GM12891 (cell line): ENCODE measurements around the gene APOC1.
"Not testable (repeated sequence)": the region's sequence is repeated elsewhere in the genome, so short reads cannot be mapped to it uniquely, and the experiment has no call there.

Experiments used
- DNase-seq: peaks from one replicate; pipeline ENCODE4 v3.0.0; 2011; ENCODE audit warnings: low spot score; ENCODE audit not compliant: insufficient read length
- FAIRE-seq: peaks from 2 replicates; lab custom pipeline; 2011; peaks lifted over from hg19 to GRCh38; lab: Jason Lieb, UNC
- PAX5 ChIP-seq: IDR thresholded peaks from 2 replicates; pipeline ENCODE4 v1.6.1; 2011; ENCODE audit warnings: low read length, moderate library complexity, mild to moderate bottlenecking; ENCODE audit not compliant: insufficient read depth, severe bottlenecking
- POLR2A ChIP-seq: IDR thresholded peaks from 2 replicates; pipeline ENCODE4 v1.6.1; 2011; ENCODE audit warnings: low read depth, low read length, control low read depth
- POLR2AphosphoS5 ChIP-seq: IDR thresholded peaks from 2 replicates; pipeline ENCODE4 v1.6.1; 2011; ENCODE audit warnings: low read depth, low read length, control low read depth
- POU2F2 ChIP-seq: IDR thresholded peaks from 2 replicates; pipeline ENCODE4 v1.6.1; 2011; ENCODE audit warnings: low read depth, mild to moderate bottlenecking, control low read depth, low read length, moderate library complexity
- SPI1 ChIP-seq: IDR thresholded peaks from 2 replicates; pipeline ENCODE4 v1.6.1; 2011; ENCODE audit warnings: low read depth, low read length, control low read depth
- TAF1 ChIP-seq: IDR thresholded peaks from 2 replicates; pipeline ENCODE4 v1.6.1; 2011; ENCODE audit warnings: low read depth, low read length, control low read depth

Gene APOC1

DNA sequence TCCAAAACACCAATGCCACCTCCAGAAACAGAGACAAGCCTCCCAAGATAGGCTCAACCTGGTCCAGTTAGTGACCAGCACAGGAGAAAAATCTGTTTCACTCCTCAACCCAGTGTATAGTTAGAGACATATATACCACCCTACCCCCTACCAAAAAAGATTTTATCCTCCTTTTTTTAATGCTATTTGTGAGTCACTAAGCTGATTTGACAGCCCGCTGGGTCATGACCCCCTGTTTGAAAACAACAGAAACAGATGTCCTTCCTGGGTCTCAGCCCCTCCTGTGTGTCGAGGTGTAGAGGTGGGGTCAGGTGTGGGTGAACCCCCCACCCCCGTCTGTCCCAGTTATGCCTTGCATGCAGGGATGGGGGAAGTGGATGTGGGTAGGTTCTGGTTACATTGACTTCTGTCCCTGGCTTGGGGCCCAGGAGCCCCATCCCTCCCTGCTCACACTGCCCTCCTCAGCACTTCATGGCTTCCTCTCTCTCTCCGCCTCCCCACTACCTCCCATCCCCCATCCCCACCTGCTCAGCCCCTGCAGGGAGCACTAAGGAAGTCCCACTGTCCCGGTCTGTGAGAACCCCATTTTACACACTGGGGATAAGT lies 37.4 kb upstream of the APOC1 start:
- DNase-seq (no peak), FAIRE-seq (no peak)
- no peak for TF ChIP-seq PAX5
- no peak for TF ChIP-seq TAF1
- no peak for TF ChIP-seq POU2F2
- no peak for TF ChIP-seq POLR2A
- TF ChIP-seq POLR2AphosphoS5: no peak
- no peak for TF ChIP-seq SPI1

DNA sequence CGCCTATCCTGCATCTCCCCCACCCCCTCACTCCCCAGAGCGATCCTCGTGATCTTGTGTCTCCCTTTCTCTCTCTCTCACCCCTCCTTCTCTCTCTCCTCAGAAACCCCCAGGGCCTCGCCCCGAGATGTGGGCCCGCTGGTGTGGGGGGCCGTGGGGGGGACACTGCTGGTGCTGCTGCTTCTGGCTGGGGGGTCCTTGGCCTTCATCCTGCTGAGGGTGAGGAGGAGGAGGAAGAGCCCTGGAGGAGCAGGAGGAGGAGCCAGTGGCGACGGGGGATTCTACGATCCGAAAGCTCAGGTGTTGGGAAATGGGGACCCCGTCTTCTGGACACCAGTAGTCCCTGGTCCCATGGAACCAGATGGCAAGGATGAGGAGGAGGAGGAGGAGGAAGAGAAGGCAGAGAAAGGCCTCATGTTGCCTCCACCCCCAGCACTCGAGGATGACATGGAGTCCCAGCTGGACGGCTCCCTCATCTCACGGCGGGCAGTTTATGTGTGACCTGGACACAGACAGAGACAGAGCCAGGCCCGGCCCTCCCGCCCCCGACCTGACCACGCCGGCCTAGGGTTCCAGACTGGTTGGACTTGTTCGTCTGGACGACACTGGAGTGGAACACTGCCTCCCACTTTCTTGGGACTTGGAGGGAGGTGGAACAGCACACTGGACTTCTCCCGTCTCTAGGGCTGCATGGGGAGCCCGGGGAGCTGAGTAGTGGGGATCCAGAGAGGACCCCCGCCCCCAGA lies 36.1 kb upstream of the APOC1 start:
- TF ChIP-seq SPI1: no peak
- TF ChIP-seq POU2F2: no peak
- no peak for TF ChIP-seq TAF1
- TF ChIP-seq PAX5: no peak
- no peak for TF ChIP-seq POLR2A
- TF ChIP-seq POLR2AphosphoS5: no peak
- no peak for FAIRE-seq
- no peak for DNase-seq

DNA sequence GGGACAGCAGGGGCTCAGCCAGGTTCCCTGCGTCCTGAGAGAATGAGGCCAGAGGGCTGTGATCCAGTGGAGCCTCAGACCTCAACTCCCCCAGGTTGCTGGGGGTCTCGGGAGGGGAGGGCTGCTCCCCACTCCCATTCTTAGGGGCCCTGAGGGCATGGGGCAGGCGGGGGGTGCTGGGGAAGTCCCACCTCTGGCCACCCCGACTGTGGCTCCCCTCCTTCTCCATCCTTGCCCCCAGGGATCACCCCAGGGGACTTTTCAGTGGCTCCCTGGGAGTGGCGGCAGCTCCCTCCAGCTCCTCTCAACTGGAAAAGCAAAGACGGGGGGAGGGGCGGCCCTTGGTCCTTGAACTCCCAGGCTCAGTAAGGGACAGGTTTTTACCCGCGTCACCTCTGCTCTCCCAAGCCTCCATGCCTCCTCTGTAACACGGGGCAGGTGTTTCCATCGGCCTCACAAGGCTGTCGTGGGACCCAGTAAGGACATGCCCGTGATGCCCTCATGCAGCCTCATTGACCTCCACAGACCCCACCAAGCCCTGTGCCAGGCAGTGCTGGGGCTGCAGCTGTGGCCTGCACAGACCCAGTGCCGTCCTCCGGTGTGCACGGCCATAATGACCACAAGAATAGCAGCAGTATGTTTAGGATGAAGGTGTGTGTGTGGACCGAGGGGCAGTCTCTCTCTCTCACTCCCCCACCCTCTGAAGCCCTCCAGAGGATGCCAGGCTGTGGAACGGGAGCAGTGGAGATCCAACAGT lies 34.9 kb upstream of the APOC1 start:
- TF ChIP-seq PAX5: no peak
- no peak for TF ChIP-seq POU2F2
- no peak for TF ChIP-seq POLR2AphosphoS5
- TF ChIP-seq TAF1: no peak
- TF ChIP-seq POLR2A: no peak
- TF ChIP-seq SPI1: no peak
- DNase-seq (no peak), FAIRE-seq (no peak)

DNA sequence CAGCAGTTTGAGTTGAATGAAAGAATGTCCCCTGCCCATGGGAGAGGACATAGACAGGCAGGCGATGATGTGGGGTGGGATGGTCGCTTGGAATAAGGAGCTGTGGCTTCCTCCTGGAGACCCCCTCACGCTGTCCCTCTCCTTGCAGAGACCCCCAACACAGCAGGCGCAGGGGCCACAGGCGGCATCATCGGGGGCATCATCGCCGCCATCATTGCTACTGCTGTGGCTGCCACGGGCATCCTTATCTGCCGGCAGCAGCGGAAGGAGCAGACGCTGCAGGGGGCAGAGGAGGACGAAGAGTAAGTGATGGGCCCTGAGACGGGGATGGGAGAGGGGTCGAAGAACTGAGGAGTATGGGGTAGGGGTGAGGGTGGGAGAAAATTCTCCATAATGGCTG lies 32.3 kb upstream of the APOC1 start:
- TF ChIP-seq PAX5 (no peak), POLR2AphosphoS5 (no peak), POU2F2 (no peak), SPI1 (no peak), POLR2A (no peak), TAF1 (no peak)
- DNase-seq (no peak), FAIRE-seq (no peak)

DNA sequence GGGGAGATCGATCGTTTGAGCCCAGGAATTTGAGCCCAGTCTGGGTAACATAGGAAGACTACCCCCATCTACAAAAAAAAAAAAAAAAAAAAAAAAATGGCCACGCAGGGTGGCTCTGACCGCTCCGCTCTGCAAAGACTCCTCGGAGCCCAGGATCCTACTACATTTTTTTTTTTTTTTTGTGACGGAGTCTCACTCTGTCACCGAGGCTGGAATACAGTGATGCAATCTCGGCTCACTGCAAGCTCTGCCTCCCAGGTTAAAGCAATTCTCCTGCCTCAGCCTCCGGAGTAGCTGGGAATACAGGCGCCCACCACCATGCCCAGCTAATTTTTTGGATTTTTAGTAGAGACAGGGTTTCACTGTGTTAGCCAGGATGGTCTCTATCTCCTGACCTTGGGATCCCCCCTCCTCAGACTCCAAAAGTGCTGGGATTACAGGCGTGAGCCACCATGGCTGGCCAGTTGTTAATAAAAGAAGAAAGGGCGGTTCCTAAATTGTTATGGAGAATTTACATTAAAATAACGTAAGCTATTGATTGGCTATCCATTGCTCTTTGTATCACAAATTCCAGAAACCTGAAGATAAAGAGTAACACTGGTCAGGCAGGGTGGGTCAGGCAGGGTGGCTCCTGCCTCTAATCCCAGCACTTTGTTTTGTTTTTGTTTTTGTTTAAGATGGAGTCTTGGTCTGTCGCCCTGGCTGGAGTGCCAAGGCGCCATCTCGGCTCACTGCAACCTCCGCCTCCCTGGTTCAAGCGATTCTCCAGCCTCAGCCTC lies 31.6 kb upstream of the APOC1 start:
- not testable (repeated sequence) for FAIRE-seq

DNA sequence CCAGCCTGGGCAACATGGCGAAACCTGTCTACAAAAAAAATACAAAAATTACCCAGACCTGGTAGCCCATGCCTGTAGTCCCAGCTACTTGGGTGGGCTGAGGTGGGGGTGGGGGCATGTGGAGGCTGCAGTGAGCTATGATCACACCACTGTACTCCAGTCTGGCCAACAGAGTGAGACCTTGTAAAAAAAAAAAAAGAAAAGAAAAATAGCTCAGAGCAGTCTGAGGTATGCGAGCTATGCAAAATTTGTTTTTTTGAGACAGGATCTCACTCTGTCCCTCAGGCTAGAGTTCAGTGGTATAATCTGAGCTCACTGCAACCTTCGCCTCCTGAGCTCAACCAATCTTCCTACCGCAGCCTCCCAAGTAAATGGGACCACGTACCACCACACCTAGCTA lies 30.5 kb upstream of the APOC1 start:
- no peak for TF ChIP-seq POLR2A
- no peak for TF ChIP-seq POLR2AphosphoS5
- no peak for TF ChIP-seq PAX5
- TF ChIP-seq POU2F2: no peak
- TF ChIP-seq SPI1: no peak
- no peak for TF ChIP-seq TAF1
- DNase-seq: no peak
- no peak for FAIRE-seq

More for the DNA sequence above, 31.6 kb upstream of the APOC1 start:
- DNase-seq: not testable (repeated sequence)

DNA sequence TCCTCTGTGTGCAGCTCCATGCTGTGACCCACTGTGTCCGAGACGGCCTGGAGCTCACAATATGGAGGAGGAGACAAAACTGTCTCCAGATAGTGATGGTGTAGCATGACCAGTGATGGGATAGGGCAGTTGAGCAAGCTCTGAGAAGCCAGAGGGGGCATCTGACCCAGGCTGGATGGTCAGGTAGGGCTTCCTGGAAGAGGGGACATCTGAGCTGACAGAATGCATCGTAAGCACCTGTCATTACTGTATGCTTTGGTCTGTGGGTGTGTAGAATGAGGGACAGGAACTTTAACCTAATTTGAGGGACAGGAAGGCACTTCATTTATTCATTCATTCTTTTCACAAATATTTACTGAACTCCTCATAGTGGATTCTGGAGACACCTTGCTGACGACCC lies 29.8 kb upstream of the APOC1 start:
- FAIRE-seq: no peak
- TF ChIP-seq PAX5 (no peak), SPI1 (no peak), POLR2A (no peak), POU2F2 (no peak), TAF1 (no peak), POLR2AphosphoS5 (no peak)

DNA sequence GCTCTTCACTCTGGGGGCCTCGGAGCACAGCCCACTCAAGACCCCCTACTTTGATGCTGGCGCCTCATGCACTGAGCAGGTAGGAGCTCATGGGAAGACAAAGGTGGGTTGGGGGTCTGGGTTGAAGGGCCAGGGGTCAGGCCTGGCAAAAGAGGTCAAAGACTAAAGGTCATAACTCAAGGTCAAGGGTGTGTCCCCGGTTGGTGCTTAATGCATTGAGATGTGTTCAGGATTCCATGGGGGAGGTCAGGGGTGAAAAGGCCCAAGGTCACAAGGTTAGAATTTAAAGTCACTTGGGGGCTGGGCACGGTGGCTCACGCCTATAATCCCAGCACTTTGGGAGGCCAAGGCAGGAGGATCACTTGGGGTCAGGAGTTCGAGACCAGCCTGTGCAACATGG lies 28.3 kb upstream of the APOC1 start:
- DNase-seq (no peak), FAIRE-seq (no peak)
- TF ChIP-seq SPI1: no peak
- TF ChIP-seq POLR2A: no peak
- no peak for TF ChIP-seq POLR2AphosphoS5
- no peak for TF ChIP-seq TAF1
- TF ChIP-seq POU2F2: no peak
- no peak for TF ChIP-seq PAX5

More for the DNA sequence above, 29.8 kb upstream of the APOC1 start:
- no peak for DNase-seq

DNA sequence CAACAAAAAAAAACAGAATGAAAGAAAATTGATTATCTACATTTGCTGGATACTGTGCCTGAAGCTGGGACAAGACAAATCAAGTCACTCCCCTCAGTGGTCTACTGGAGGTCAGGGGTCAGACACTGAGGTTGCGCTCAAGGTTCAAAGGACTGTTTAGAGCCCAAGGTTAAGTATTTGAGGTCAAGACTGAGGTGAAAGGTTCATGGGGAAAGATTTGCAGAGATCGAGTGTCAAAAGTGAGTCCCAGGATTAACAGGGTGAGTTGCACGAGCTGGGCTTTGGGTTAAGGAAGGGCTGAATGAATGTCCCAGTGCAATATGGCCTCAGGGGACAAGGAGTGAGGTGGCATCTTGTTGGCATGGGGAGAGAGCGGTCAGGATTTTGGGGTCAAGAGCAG lies 26.8 kb upstream of the APOC1 start:
- TF ChIP-seq POLR2AphosphoS5 (no peak), PAX5 (no peak), TAF1 (no peak), POU2F2 (no peak), POLR2A (no peak), SPI1 (no peak)
- DNase-seq (no peak), FAIRE-seq (no peak)

DNA sequence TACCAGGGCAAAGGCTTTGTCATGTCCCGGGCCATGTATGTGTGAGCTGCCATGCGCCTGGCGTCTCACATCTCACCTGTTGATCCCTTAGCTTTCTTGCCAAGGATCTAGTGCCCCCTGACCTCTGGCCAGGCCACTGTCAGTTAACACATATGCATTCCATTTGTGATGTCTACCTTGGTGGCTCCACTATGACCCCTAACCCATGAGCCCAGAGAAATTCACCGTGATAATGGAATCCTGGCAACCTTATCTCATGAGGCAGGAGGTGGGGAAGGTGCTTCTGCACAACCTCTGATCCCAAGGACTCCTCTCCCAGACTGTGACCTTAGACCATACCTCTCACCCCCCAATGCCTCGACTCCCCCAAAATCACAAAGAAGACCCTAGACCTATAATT lies 26.1 kb upstream of the APOC1 start:
- not testable (repeated sequence) for FAIRE-seq, DNase-seq
